Measurements from ENCODE around the gene TTC3. TPM values are rescaled to one million over a fixed set of nuclear protein-coding genes. Genes with fewer than 3 reads are reported as not detected.

Gene TTC3
- total RNA-seq, 1 experiment from 2014 or later: 121 TPM

DNA sequence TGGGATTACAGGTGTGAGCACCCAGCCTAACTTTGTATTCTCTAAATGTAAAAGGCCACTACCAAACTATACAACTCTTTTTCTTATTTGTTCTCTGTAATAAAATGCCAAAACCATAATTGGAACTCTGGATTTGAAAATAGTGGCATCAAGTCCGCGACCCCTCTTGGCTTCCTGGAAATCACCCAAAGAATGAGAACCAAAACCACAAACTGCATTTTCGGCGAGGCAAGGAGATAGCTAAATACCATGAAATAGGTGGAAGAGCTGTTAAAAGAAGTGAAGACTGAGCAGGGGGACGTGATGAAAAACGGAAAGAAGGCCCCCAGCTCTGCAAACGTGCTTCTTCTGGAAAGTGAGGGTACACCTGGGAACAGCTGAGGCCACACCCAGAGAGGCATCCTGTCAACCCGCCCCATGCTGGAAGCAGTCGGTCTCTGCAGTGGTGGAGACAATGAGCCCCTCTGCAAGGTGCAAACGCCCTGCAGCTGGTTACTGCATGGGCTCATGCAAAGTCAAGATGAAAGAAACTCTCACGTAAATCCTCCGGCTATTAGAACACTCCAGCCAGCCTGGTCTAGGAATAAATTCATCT, 171.5 kb downstream of the TTC3 start:
- no TSS peak for BruUV-seq (replicated peaks)
- POLR2A ChIA-PET (ENCODE audit: unreplicated experiment): no interaction called here
- Histone ChIP-seq H3K4me3 (ENCODE audit: low read length) (no peak overlapping the region), H3K27me3 (ENCODE audit: low read length) (no peaks in the 10 kb centered on the region), H3K36me3 (ENCODE audit: low read depth, low read length) (0 out of 2 replicates have a peak, but pooled peaks cover 3% of the 10 kb centered on the region), H3K79me2 (ENCODE audit: low read length) (peaks cover 73% of the 10 kb centered on the region), H4K20me1 (ENCODE audit: low read length) (no peaks in the 10 kb centered on the region), H2AFZ (ENCODE audit: low read length) (no peak overlapping the region), H3K9ac (ENCODE audit: low read length) (no peak overlapping the region), H3K9me3 (ENCODE audit: low read length) (no peaks in the 10 kb centered on the region), H3K27ac (ENCODE audit: low read length) (no peak overlapping the region), H3K4me1 (ENCODE audit: insufficient read depth, low read length) (no peaks in the 10 kb centered on the region), H3K9me2 (replicated peaks; ENCODE audit: low read length) (no peaks in the 10 kb centered on the region), H3K4me2 (ENCODE audit: low read length) (no peak overlapping the region), H3F3A (ENCODE audit: low read length, unreplicated experiment) (no peaks in the 10 kb centered on the region)
- ATAC-seq (no peak), DNase-seq (no peak)
- intact Hi-C loops (cut with micrococcal nuclease): no loop called here
- CTCF ChIA-PET: no interaction called here
- TF ChIP-seq EZH2 (IDR thresholded peaks at IDR 0.05; ENCODE audit: low read length, unreplicated experiment) (no peak), EZH2phosphoT487 (IDR thresholded peaks at IDR 0.05; ENCODE audit: borderline replicate concordance, low read length) (no peak)
- TF ChIP-seq, protein P1, sequence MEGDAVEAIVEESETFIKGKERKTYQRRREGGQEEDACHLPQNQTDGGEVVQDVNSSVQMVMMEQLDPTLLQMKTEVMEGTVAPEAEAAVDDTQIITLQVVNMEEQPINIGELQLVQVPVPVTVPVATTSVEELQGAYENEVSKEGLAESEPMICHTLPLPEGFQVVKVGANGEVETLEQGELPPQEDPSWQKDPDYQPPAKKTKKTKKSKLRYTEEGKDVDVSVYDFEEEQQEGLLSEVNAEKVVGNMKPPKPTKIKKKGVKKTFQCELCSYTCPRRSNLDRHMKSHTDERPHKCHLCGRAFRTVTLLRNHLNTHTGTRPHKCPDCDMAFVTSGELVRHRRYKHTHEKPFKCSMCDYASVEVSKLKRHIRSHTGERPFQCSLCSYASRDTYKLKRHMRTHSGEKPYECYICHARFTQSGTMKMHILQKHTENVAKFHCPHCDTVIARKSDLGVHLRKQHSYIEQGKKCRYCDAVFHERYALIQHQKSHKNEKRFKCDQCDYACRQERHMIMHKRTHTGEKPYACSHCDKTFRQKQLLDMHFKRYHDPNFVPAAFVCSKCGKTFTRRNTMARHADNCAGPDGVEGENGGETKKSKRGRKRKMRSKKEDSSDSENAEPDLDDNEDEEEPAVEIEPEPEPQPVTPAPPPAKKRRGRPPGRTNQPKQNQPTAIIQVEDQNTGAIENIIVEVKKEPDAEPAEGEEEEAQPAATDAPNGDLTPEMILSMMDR (conservative IDR thresholded peaks at IDR 0.05; ENCODE audit: low read depth, low read length): no peak

DNA sequence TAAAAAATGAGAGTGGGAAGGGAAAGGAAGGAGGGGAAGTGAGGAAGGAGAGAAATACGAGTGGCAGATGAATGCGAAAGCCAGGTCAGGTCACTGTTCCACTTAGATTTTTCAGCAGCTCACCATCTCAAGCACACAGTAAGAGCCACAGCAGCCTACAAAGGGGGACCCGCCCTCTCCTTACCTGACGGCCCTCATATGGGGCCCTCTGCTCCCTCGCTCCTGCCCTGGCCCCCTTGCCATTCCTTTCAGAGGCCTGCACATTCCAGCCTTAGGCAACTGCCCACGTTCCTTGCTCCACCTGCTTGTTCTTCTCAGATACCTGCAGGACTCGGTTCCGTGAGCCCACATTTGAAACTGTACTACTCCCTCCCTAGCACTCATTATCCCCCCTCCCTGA, 172.1 kb downstream of the TTC3 start:
- ATAC-seq: no peak

DNA sequence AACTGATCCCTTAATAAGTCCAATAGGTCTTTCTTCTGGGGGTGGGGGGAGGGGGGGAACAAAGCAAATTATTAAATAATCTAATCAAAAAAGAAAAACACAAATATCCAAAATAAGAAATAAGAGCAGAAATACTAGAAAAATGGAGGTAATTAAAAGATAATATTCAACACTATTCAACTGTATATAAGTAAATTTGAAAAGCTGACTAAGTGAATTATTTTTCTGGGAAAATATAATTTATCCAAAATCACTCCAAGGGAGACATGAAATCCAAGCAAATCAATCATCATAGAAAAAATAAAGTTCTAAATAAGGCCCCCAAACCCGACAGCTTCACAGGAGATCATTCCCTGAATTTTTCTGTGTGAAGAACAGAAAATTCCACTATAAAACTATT, 175.2 kb downstream of the TTC3 start:
- TF ChIP-seq EZH2phosphoT487 (IDR thresholded peaks at IDR 0.05; ENCODE audit: borderline replicate concordance, low read length) (no peak), EZH2 (IDR thresholded peaks at IDR 0.05; ENCODE audit: low read length, unreplicated experiment) (no peak)
- TF ChIP-seq, protein P1 (conservative IDR thresholded peaks at IDR 0.05; ENCODE audit: low read depth, low read length): no peak
- Histone ChIP-seq H3F3A (ENCODE audit: low read length, unreplicated experiment) (no peaks in the 10 kb centered on the region), H3K27ac (ENCODE audit: low read length) (no peak overlapping the region), H3K9me2 (replicated peaks; ENCODE audit: low read length) (no peaks in the 10 kb centered on the region), H3K36me3 (ENCODE audit: low read depth, low read length) (0 out of 2 replicates have a peak, but pooled peaks cover 3% of the 10 kb centered on the region), H3K4me1 (ENCODE audit: insufficient read depth, low read length) (no peaks in the 10 kb centered on the region), H4K20me1 (ENCODE audit: low read length) (no peaks in the 10 kb centered on the region), H3K4me2 (ENCODE audit: low read length) (no peak overlapping the region), H3K4me3 (ENCODE audit: low read length) (no peak overlapping the region), H3K27me3 (ENCODE audit: low read length) (no peaks in the 10 kb centered on the region), H2AFZ (ENCODE audit: low read length) (no peak overlapping the region), H3K79me2 (ENCODE audit: low read length) (peaks cover 93% of the 10 kb centered on the region), H3K9ac (ENCODE audit: low read length) (no peak overlapping the region), H3K9me3 (ENCODE audit: low read length) (no peaks in the 10 kb centered on the region)
- no peak for DNase-seq
- ChIA-PET CTCF (no interaction called here), POLR2A (ENCODE audit: unreplicated experiment) (no interaction called here)
- no peak for ATAC-seq
- intact Hi-C loops (cut with micrococcal nuclease): no loop called here
- BruUV-seq (replicated peaks): no TSS peak

More for the DNA sequence above, 172.1 kb downstream of the TTC3 start:
- H3F3A ChIP-seq (ENCODE audit: low read length, unreplicated experiment): no peaks in the 10 kb centered on the region
- ChIA-PET CTCF (no interaction called here), POLR2A (ENCODE audit: unreplicated experiment) (no interaction called here)
- no peaks in the 10 kb centered on the region for H3K9me2 ChIP-seq (replicated peaks; ENCODE audit: low read length)
- H3K4me3 ChIP-seq (ENCODE audit: low read length): no peak overlapping the region
- BruUV-seq (replicated peaks): no TSS peak
- no peak overlapping the region for H3K9ac ChIP-seq (ENCODE audit: low read length)
- H3K27me3 ChIP-seq (ENCODE audit: low read length): no peaks in the 10 kb centered on the region
- H3K4me1 ChIP-seq (ENCODE audit: insufficient read depth, low read length): no peaks in the 10 kb centered on the region
- intact Hi-C loops (cut with micrococcal nuclease): no loop called here
- 0 out of 2 replicates have a peak, but pooled peaks cover 3% of the 10 kb centered on the region for H3K36me3 ChIP-seq (ENCODE audit: low read depth, low read length)
- no peak overlapping the region for H3K27ac ChIP-seq (ENCODE audit: low read length)
- TF ChIP-seq, protein P1 (conservative IDR thresholded peaks at IDR 0.05; ENCODE audit: low read depth, low read length): no peak
- TF ChIP-seq EZH2 (IDR thresholded peaks at IDR 0.05; ENCODE audit: low read length, unreplicated experiment): no peak
- TF ChIP-seq EZH2phosphoT487 (IDR thresholded peaks at IDR 0.05; ENCODE audit: borderline replicate concordance, low read length): no peak
- H3K4me2 ChIP-seq (ENCODE audit: low read length): no peak overlapping the region
- H3K9me3 ChIP-seq (ENCODE audit: low read length): no peaks in the 10 kb centered on the region
- H2AFZ ChIP-seq (ENCODE audit: low read length): no peak overlapping the region
- H3K79me2 ChIP-seq (ENCODE audit: low read length): peaks cover 79% of the 10 kb centered on the region
- no peaks in the 10 kb centered on the region for H4K20me1 ChIP-seq (ENCODE audit: low read length)
- DNase-seq: no peak
